Measurements from ENCODE around the gene ALPP.

The ALPP gene

GRCh38 chr2:232410238-232410900, 31.8 kb downstream of the ALPP start:
- Histone ChIP-seq H3K27me3 (ENCODE audit: control insufficient read depth, low read length) (peaks cover 21% of the 10 kb centered on the region), H3K4me1 (ENCODE audit: control insufficient read depth, low read length) (no peaks in the 10 kb centered on the region), H3K4me3 (ENCODE audit: low read length) (no peak overlapping the region), H4K20me1 (ENCODE audit: control insufficient read depth, insufficient read depth, low read depth, low read length) (no peaks in the 10 kb centered on the region), H3K9me3 (ENCODE audit: control insufficient read depth, insufficient read depth, low read length) (no peaks in the 10 kb centered on the region), H3K4me2 (ENCODE audit: low read length) (no peak overlapping the region), H3K79me2 (ENCODE audit: control insufficient read depth, low read length) (no peaks in the 10 kb centered on the region), H3K36me3 (ENCODE audit: control insufficient read depth, low read length) (no peaks in the 10 kb centered on the region), H3K27ac (ENCODE audit: low read depth, low read length) (no peak overlapping the region), H3F3A (ENCODE audit: control insufficient read depth, insufficient read depth) (no peaks in the 10 kb centered on the region), H3K9me2 (replicated peaks; ENCODE audit: control insufficient read depth, low read length) (no peaks in the 10 kb centered on the region)
- no peak for TF ChIP-seq CTCF (IDR thresholded peaks at IDR 0.05; ENCODE audit: low read depth, low read length, poor library complexity, severe bottlenecking)
- no peak for TF ChIP-seq EZH2phosphoT487 (IDR thresholded peaks at IDR 0.05; ENCODE audit: borderline replicate concordance, low read length)

- H3K79me2 ChIP-seq (ENCODE audit: control insufficient read depth, low read length) = no peaks in the 10 kb centered on the region
- no peaks in the 10 kb centered on the region for H3K36me3 ChIP-seq (ENCODE audit: control insufficient read depth, low read length)
- no peak overlapping the region for H3K4me2 ChIP-seq (ENCODE audit: low read length)
- no peak for TF ChIP-seq CTCF (IDR thresholded peaks at IDR 0.05; ENCODE audit: low read depth, low read length, poor library complexity, severe bottlenecking)
- TF ChIP-seq EZH2phosphoT487 (IDR thresholded peaks at IDR 0.05; ENCODE audit: borderline replicate concordance, low read length) = no peak
- no peak overlapping the region for H3K27ac ChIP-seq (ENCODE audit: low read depth, low read length)
- no peaks in the 10 kb centered on the region for H4K20me1 ChIP-seq (ENCODE audit: control insufficient read depth, insufficient read depth, low read depth, low read length)
- no peaks in the 10 kb centered on the region for H3K9me3 ChIP-seq (ENCODE audit: control insufficient read depth, insufficient read depth, low read length)
- H3K4me3 ChIP-seq (ENCODE audit: low read length) = no peak overlapping the region
- no peaks in the 10 kb centered on the region for H3K4me1 ChIP-seq (ENCODE audit: control insufficient read depth, low read length)
- H3F3A ChIP-seq (ENCODE audit: control insufficient read depth, insufficient read depth) = no peaks in the 10 kb centered on the region
- H3K27me3 ChIP-seq (ENCODE audit: control insufficient read depth, low read length) = peaks cover 21% of the 10 kb centered on the region
- H3K9me2 ChIP-seq (replicated peaks; ENCODE audit: control insufficient read depth, low read length) = no peaks in the 10 kb centered on the region
Measured at GRCh38 chr2:232411901-232412629, 33.5 kb downstream of the ALPP start.

- Histone ChIP-seq H3F3A (ENCODE audit: control insufficient read depth, insufficient read depth) (no peaks in the 10 kb centered on the region), H3K27ac (ENCODE audit: low read depth, low read length) (no peak overlapping the region), H3K27me3 (ENCODE audit: control insufficient read depth, low read length) (peaks cover 21% of the 10 kb centered on the region), H3K9me2 (replicated peaks; ENCODE audit: control insufficient read depth, low read length) (no peaks in the 10 kb centered on the region), H3K79me2 (ENCODE audit: control insufficient read depth, low read length) (no peaks in the 10 kb centered on the region), H3K4me3 (ENCODE audit: low read length) (no peak overlapping the region), H3K4me2 (ENCODE audit: low read length) (no peak overlapping the region), H4K20me1 (ENCODE audit: control insufficient read depth, insufficient read depth, low read depth, low read length) (no peaks in the 10 kb centered on the region), H3K9me3 (ENCODE audit: control insufficient read depth, insufficient read depth, low read length) (no peaks in the 10 kb centered on the region), H3K4me1 (ENCODE audit: control insufficient read depth, low read length) (no peaks in the 10 kb centered on the region), H3K36me3 (ENCODE audit: control insufficient read depth, low read length) (no peaks in the 10 kb centered on the region)
- no peak for TF ChIP-seq CTCF (IDR thresholded peaks at IDR 0.05; ENCODE audit: low read depth, low read length, poor library complexity, severe bottlenecking)
- no peak for TF ChIP-seq EZH2phosphoT487 (IDR thresholded peaks at IDR 0.05; ENCODE audit: borderline replicate concordance, low read length)
Measured at GRCh38 chr2:232412986-232413385, 34.4 kb downstream of the ALPP start.

Data from DOHH2 (cell line).